Measurements from ENCODE around the gene NFKBIB.
"Not testable (repeated sequence)": the region's sequence is repeated elsewhere in the genome, so short reads cannot be mapped to it uniquely, and the experiment has no call there.

Gene NFKBIB

GRCh38 chr19:38928391-38929001 is 28.7 kb downstream of the NFKBIB start:
- DNase-seq (ENCODE audit: low spot score): no peak

- peak; percentile 95 for DNase-seq (ENCODE audit: low spot score)
Observed at GRCh38 chr19:38929929-38930775, 30.4 kb downstream of the NFKBIB start, which contains the start of gene SARS2. Gene SARS2 (minus strand): TSS chr19:38930763. CDS start chr19:38930736, 27 bp downstream.

GRCh38 chr19:38930776-38931520 is 31.2 kb downstream of the NFKBIB start, which contains the start of gene MRPS12:
Gene MRPS12 (plus strand): TSS chr19:38930944. CDS start chr19:38931295, 351 bp downstream.
- DNase-seq (ENCODE audit: low spot score): peak; percentile 99

- no peak for DNase-seq (ENCODE audit: low spot score)
Observed at GRCh38 chr19:38931521-38931793, 31.7 kb downstream of the NFKBIB start.

- no peak for DNase-seq (ENCODE audit: low spot score)
Observed at GRCh38 chr19:38932425-38933179, 32.8 kb downstream of the NFKBIB start.

GRCh38 chr19:38933544-38933943 is 33.8 kb downstream of the NFKBIB start:
- DNase-seq (ENCODE audit: low spot score): no peak

- DNase-seq (ENCODE audit: low spot score): no peak
Observed at GRCh38 chr19:38939957-38940356, 40.2 kb downstream of the NFKBIB start.

GRCh38 chr19:38941466-38941865 is 41.7 kb downstream of the NFKBIB start:
- DNase-seq (ENCODE audit: low spot score): not testable (repeated sequence)

GRCh38 chr19:38941979-38942378 is 42.2 kb downstream of the NFKBIB start:
- no peak for DNase-seq (ENCODE audit: low spot score)

- no peak for DNase-seq (ENCODE audit: low spot score)
Observed at GRCh38 chr19:38942471-38943181, 42.9 kb downstream of the NFKBIB start.

GRCh38 chr19:38944981-38945506 is 45.3 kb downstream of the NFKBIB start:
- DNase-seq (ENCODE audit: low spot score): no peak

GRCh38 chr19:38945562-38946228 is 45.9 kb downstream of the NFKBIB start:
- no peak for DNase-seq (ENCODE audit: low spot score)

GRCh38 chr19:38946229-38947010 is 46.7 kb downstream of the NFKBIB start:
- no peak for DNase-seq (ENCODE audit: low spot score)

GRCh38 chr19:38949580-38950367 is 50.0 kb downstream of the NFKBIB start:
- peak; percentile 85 for DNase-seq (ENCODE audit: low spot score)

- no peak for DNase-seq (ENCODE audit: low spot score)
Observed at GRCh38 chr19:38951187-38951586, 51.4 kb downstream of the NFKBIB start.

- no peak for DNase-seq (ENCODE audit: low spot score)
Observed at GRCh38 chr19:38952395-38953165, 52.8 kb downstream of the NFKBIB start.

GRCh38 chr19:38953677-38954076 is 53.9 kb downstream of the NFKBIB start:
- peak; percentile 55 for DNase-seq (ENCODE audit: low spot score)

GRCh38 chr19:38956264-38956663 is 56.5 kb downstream of the NFKBIB start:
- no peak for DNase-seq (ENCODE audit: low spot score)
